WERI-Rb-1 (cell line): ENCODE data around the gene AGAP1.

Source experiments
- DNase-seq: peaks from one replicate; pipeline ENCODE4 v3.0.0-alpha.2; 2020
- H3K27ac ChIP-seq: fragments of 250-450 bp; sonication (Bioruptor Pico); 2 replicates; pipeline ENCODE4 v1.5.1; 2020; ENCODE audit warnings: mild to moderate bottlenecking, moderate library complexity
- H3K27me3 ChIP-seq: fragments of 250-450 bp; sonication (Bioruptor Pico); 2 replicates; pipeline ENCODE4 v1.5.1; 2021; ENCODE audit warnings: mild to moderate bottlenecking, low read depth, moderate library complexity; ENCODE audit not compliant: insufficient read depth, severe bottlenecking
- H3K36me3 ChIP-seq: fragments of 250-450 bp; sonication (Bioruptor Pico); 2 replicates; pipeline ENCODE4 v1.5.1; 2020; ENCODE audit warnings: mild to moderate bottlenecking, moderate library complexity
- H3K4me3 ChIP-seq: 2 replicates; pipeline ENCODE4 v1.5.1; 2011; ENCODE audit warnings: low read depth, mild to moderate bottlenecking, control low read depth, low read length
- H3K9me3 ChIP-seq: fragments of 250-450 bp; sonication (Bioruptor Pico); 2 replicates; pipeline ENCODE4 v1.5.1; 2021; ENCODE audit warnings: mild to moderate bottlenecking, moderate library complexity; ENCODE audit not compliant: severe bottlenecking
- CTCF ChIP-seq: IDR thresholded peaks from 2 replicates; pipeline ENCODE4 v1.5.1; 2011; ENCODE audit warnings: low read depth, mild to moderate bottlenecking, control low read depth, inconsistent platforms, low read length

Gene AGAP1

GRCh38 chr2:235703711-235704295 lies 210.0 kb downstream of the AGAP1 start:
- H3K27ac ChIP-seq: peak overlapping the region; percentile 25; the same call in 1 of the 2 replicates

GRCh38 chr2:235705296-235705695 lies 211.5 kb downstream of the AGAP1 start:
- TF ChIP-seq CTCF: no peak
- no peak for DNase-seq
- Histone ChIP-seq H3K27ac (no peak overlapping the region), H3K9me3 (no peaks in the 10 kb centered on the region), H3K27me3 (no peaks in the 10 kb centered on the region), H3K36me3 (peaks cover 18% of the 10 kb centered on the region), H3K4me3 (no peak overlapping the region)

More at GRCh38 chr2:235703711-235704295, 210.0 kb downstream of the AGAP1 start:
- DNase-seq: peak; percentile 75
- no peak for TF ChIP-seq CTCF
- Histone ChIP-seq H3K4me3 (no peak overlapping the region), H3K36me3 (peaks cover 8% of the 10 kb centered on the region), H3K9me3 (no peaks in the 10 kb centered on the region), H3K27me3 (no peaks in the 10 kb centered on the region)

GRCh38 chr2:235706506-235706905 lies 212.7 kb downstream of the AGAP1 start:
- no peak for TF ChIP-seq CTCF
- Histone ChIP-seq H3K4me3 (no peak overlapping the region), H3K27me3 (no peaks in the 10 kb centered on the region), H3K27ac (no peak overlapping the region), H3K9me3 (no peaks in the 10 kb centered on the region), H3K36me3 (peaks cover 30% of the 10 kb centered on the region)
- DNase-seq: no peak

- no peak overlapping the region for H3K27ac ChIP-seq
- H3K4me3 ChIP-seq: no peak overlapping the region
- H3K9me3 ChIP-seq: no peaks in the 10 kb centered on the region
- TF ChIP-seq CTCF: no peak
- H3K36me3 ChIP-seq: peaks cover 32% of the 10 kb centered on the region
- DNase-seq: no peak
- H3K27me3 ChIP-seq: no peaks in the 10 kb centered on the region
These were observed 213.7 kb downstream of the AGAP1 start for GRCh38 chr2:235707411-235708096.

- no peak for DNase-seq
- Histone ChIP-seq H3K27ac (no peak overlapping the region), H3K36me3 (peaks cover 41% of the 10 kb centered on the region), H3K27me3 (no peaks in the 10 kb centered on the region), H3K9me3 (no peaks in the 10 kb centered on the region), H3K4me3 (no peak overlapping the region)
- TF ChIP-seq CTCF: no peak
These were observed 215.4 kb downstream of the AGAP1 start for GRCh38 chr2:235709124-235709813.
